ENCODE results near the gene RAD51B. TPM values are rescaled to one million over a fixed set of nuclear protein-coding genes. Genes with fewer than 3 reads are reported as not detected.

The RAD51B gene
- total RNA-seq, 1 donor from 2014 or later = 3.2 TPM

GRCh38 chr14:68225321-68225720, 405.7 kb downstream of the RAD51B start:
- intact Hi-C loops (cut with micrococcal nuclease) = no loop called here
- DNase-seq (no peak), ATAC-seq (no peak)

DNA sequence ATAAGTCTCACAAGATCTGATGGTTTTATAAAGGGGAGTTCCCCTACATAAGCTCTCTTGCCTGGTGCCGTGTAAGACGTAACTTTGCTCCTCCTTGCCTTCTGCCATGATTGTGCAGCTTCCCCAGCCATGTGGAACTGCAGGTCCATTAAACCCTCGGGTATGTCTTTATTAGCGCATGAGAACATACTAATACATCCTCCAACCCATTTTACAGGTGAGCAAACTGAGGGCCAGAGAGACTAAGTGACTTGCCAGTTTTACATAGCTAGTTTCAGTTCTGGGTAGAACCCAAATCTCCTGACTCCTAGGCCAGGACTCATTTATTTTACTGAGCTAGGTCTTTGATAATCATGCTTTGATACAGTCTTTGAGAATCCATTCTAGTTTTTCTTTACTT, 406.9 kb downstream of the RAD51B start:
- no peak for DNase-seq
- ATAC-seq = no peak
- intact Hi-C loops (cut with micrococcal nuclease) = no loop called here

GRCh38 chr14:68228656-68229055, 409.1 kb downstream of the RAD51B start:
- no peak for ATAC-seq
- no peak for DNase-seq
- intact Hi-C loops (cut with micrococcal nuclease) = no loop called here

DNA sequence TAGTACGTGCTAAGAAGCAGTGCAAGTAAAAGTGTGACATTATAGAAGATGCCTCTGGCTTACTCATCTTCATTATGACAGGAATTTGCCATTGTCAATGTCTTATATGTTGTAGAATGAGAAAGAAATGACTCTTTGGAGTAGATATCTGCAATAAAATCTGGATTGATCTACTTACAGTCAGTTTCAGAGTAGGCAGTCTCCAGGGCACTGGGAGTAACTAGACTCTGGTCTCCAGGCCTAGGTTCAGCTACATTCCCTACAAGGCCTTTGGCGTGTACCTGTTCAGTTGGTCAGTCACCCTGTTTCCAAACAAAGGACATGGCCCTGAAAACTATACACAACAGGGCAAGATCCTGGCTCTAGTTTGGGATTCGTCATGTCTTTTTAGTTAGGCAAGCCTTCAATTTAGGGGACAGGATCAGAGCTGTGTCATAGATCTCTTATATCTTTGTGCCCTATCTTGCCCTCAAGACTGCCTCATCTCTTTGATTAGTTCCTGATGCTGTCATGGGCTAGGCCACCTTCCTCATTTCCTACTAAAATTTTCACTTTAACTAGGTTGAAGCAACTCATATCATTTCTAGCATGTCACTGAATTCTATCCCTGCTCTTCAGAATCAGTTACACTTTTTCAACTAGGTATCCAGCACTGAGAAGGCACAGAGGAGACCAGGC, 410.0 kb downstream of the RAD51B start:
- intact Hi-C loops (cut with micrococcal nuclease) = no loop called here
- ATAC-seq (no peak), DNase-seq (no peak)

DNA sequence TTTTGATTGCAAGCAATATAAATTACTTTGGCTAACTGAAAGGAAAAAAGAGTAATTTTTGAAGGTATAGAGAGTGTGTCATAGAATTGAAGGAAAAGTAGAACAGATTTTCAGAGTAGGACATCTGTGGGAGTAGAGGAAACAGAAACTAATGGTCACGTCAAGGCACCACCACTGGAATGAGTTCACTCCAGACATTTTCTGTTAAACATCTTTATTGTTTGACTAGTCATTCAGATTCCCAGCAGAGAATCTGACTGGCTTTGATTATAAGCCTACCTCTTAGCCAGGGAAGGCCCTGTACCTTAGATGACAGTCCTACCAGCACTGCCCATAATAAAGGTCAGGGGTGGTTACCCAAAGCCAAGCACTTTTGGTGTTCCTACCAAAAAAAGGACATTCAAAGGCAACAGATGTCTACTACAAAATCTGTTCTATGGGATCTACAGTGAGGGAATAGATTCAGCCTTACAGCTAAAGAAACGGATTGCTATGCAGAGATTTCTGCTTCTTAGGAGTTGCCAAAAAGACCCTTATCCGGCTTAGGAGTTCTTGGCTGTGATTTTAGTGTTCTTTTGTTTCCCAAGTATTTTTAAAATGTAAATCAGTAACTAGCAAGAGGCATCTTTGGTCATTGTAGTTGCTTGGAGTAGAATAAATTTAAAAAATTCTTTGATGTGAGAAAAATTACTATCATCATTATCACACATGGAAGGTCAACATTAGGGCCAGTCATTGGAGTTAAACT, 410.8 kb downstream of the RAD51B start:
- DNase-seq (no peak), ATAC-seq (no peak)
- intact Hi-C loops (cut with micrococcal nuclease) = no loop called here

DNA sequence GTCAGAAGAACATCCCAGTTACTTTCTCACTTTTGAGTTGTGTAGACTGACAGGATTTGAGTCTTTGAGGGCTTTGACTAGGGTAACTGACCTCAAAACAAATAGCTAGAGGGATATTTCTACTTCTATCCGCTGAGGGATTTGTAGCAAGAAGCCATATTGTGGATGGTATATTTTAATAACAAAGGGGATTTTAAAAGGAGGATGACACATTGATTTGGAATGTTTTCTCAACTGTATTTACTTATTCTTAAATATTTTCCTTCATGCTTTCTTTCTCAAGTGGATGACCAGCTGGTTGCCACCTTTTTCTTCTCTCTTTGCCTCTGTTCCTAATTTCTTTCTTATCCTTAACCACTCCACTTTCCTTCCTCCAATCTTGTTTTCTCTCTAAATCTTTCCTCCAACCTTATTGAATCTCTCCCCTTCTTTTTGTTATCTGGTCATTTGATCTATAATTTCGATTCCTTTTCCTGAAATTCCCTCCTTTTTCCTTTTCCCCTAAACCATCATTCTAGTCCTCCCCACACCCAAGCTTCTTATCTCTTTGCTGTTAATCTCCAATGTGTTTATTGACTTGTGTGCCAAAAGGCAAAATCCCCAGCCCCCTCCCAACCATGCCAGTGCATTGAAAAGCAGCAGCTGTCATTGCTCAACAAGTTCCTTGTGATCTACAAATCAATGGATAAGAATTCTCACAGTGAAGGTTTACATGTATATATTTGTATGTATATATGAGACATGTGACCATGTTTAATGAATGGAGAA, 411.6 kb downstream of the RAD51B start:
- ATAC-seq (no peak), DNase-seq (no peak)
- intact Hi-C loops (cut with micrococcal nuclease) = no loop called here

DNA sequence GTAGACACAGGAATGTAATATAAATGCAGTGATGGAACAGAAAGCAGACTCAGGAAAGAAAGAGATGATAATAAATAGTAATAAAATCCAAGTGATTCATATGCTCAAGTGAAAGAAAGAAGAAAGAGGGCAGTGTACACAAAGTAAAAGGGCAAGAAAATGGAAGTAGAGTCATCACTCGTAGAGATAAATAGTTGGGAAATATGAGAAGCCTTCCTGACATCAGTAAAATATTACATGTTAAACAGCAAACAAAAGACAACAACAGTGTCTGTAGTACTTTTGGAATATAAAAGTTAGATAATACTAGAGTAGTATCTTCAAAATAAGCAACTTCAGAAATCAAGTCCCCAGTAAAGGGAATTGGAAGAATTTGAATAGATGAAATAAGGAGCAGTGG, 412.3 kb downstream of the RAD51B start:
- peak; percentile 21 for ATAC-seq
- intact Hi-C loops (cut with micrococcal nuclease) = no loop called here

DNA sequence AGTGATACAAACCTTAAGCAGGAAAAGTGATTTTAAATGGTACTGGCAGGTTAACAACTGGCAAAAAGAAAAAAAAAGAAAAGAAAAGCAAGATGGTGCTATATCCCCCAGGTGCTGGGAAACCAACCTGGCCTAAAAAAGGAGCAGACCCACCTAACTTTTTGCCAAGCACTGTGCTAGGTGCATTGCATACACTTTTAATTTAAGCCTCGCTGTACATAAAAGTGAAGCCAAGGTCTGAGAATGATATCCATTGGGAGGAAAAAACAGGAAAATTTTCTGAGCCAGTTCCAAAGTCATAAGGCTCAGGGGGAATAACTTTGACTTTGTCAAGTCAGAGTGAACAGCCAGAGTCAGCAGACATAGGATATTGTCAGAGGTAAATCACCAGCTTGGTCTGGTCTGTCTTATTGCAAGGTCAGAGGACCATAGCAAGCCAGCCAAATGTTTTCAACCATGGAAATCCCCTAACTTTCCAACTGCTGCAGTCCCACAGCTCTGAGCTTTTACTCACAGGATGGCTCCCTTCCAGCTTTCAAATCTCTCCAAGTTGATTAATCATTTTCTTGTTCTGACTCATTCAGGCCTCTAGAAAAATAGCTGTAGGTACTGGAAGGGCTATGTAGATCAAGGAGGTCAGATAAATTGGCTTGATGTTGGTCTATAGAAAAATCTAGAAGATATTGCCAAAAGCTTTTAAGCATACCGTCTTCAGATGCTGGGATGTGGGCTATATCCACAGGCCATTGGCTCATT, 412.9 kb downstream of the RAD51B start:
- intact Hi-C loops (cut with micrococcal nuclease) = no loop called here
- ATAC-seq (peak; percentile 97), DNase-seq (no peak)

More for the DNA sequence above, 412.3 kb downstream of the RAD51B start:
- DNase-seq = no peak

GRCh38 chr14:68233101-68233784, 413.7 kb downstream of the RAD51B start:
- intact Hi-C loops (cut with micrococcal nuclease) = no loop called here
- DNase-seq (no peak), ATAC-seq (no peak)

DNA sequence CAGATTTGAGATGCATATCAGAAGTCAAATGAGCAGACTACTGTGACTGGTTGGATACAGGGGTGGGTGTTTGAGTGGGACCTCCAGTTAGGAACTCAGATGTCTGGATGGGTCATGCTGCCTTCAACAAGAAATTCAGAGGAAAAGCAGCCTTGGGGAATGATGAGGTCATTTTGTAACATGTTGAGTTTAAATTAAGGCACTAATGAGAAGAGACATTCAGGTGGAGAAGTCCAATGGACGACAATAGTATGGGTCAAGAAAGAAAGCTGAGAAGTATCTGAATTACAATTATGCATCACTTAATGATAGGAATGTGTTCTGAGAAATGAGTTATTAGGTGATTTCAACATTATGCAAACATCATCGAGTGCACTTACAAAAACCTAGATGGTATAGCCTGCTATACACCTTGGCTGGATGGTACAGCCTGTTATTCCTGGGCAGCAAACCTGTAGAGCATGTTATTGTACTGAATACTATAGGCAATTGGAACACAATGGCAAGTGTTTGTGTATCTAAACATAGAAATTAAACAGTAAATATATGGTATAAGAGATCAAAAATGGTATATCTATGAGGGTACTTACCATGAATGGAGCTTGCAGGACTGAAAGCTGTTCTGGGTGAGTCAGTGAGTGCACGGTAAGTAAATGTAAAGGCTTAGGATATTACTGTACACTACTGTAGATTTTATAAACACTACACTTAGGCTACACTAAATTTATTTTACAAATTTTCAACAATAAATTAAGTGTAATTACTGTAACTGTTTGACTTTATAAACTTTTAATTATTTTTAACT, 414.7 kb downstream of the RAD51B start:
- DNase-seq (no peak), ATAC-seq (no peak)
- intact Hi-C loops (cut with micrococcal nuclease) = no loop called here

DNA sequence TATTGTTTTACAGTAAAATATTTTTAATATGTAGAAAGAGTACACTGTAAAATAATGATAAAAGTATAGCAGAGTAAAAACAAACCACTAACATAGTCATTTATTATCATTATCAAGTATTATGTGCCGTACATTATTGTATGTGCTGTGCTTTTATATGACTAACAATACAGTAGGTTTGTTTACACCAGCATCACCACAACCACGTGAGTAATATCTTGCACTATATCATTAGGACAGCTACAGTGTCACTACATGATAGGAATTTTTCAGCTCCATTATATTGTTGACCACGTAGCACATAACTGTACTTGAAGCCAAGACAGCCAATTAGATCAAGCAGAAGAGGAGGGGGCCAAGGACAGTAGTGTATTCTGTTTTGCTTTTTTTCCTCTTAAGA, 415.4 kb downstream of the RAD51B start:
- intact Hi-C loops (cut with micrococcal nuclease) = no loop called here
- DNase-seq (no peak), ATAC-seq (no peak)

DNA sequence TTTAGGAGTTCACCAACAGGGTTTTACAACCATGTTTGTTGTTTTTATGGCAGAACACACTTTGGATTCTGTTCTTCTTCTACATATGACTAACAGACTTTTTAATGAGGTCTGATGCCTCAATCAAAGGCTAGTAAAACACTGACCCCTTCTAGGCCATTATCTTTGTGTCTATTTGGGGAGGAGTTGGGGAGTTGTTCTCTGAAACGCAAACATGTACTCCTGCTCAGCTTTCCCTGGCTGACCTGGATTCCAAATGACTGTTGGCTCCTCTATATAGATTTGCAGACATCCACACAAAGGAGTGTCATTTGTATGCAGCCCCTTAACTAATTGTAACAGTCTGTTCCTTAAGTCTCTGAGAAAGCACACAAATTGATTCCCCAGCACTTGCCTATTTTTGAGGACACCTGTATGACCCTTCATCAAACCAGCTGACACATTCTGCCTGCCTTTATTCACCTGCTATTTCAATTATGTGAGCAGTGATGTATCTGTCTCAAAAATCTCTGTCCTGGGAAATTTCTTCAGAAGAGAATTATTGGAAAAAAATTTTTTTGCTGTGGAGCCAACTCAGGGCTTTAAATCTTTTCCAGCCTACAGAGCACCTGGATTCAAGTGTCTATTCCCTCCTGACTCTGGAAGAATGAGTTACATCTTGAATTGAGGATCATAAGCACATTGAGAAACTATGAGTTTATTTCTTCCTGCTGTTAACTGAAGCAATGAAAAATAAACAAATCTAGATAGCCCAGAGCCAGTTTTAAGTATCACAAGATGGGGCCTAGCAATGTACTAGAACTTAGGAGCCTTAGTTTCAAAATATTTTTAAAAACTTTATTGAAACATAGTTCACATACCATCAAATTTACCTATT, 417.2 kb downstream of the RAD51B start:
- DNase-seq = no peak
- intact Hi-C loops (cut with micrococcal nuclease) = no loop called here
- ATAC-seq = no peak

- no peak for DNase-seq
- no peak for ATAC-seq
- intact Hi-C loops (cut with micrococcal nuclease) = no loop called here
Measured at GRCh38 chr14:68238551-68238950, 419.0 kb downstream of the RAD51B start.

- no peak for DNase-seq
- no peak for ATAC-seq
- intact Hi-C loops (cut with micrococcal nuclease) = no loop called here
Measured at GRCh38 chr14:68238976-68239375, 419.4 kb downstream of the RAD51B start.

- ATAC-seq (peak; percentile 26), DNase-seq (no peak)
- intact Hi-C loops (cut with micrococcal nuclease) = loop anchor here (10.0 kb wide), 2 partner anchors 95 to 285 kb away; no protein-coding TSS in a partner anchor
Measured at GRCh38 chr14:68239988-68240771, 420.6 kb downstream of the RAD51B start.

- no peak for DNase-seq
- intact Hi-C loops (cut with micrococcal nuclease) = loop anchor here (10.0 kb wide), 2 partner anchors 97 to 283 kb away; no protein-coding TSS in a partner anchor
- ATAC-seq = no peak
Measured at GRCh38 chr14:68241862-68242487, 422.4 kb downstream of the RAD51B start.

Data from left ventricle myocardium superior (tissue), 1 donor.